Astrocyte of the spinal cord (primary cell): Measurements from ENCODE around the gene USH2A.

Source experiments
- DNase-seq: peaks from one replicate; pipeline ENCODE4 v3.0.0; 2011; ENCODE audit warnings: low read depth, low spot score
- H3K4me3 ChIP-seq: 2 replicates; pipeline ENCODE4 v1.5.1; 2011; ENCODE audit warnings: low read depth, mild to moderate bottlenecking, low read length, moderate library complexity
- CTCF ChIP-seq: IDR thresholded peaks from 2 replicates; pipeline ENCODE4 v1.5.1; 2012; ENCODE audit warnings: low read depth, mild to moderate bottlenecking, low read length, inconsistent platforms
- in situ Hi-C: cut with HindIII; loops from 2 replicates; pipeline ENCODE4 v1.10.0; 2017; ENCODE audit warnings: low sequenced_read_pairs

Gene USH2A

GRCh38 chr1:216331211-216331610 is 92.0 kb downstream of the USH2A start:
- in situ Hi-C loops, result no loop called here
- H3K4me3 ChIP-seq, result no peak overlapping the region
- no peak for TF ChIP-seq CTCF
- DNase-seq, result no peak

GRCh38 chr1:216330262-216330661 is 93.0 kb downstream of the USH2A start:
- peak; percentile 4 for DNase-seq
- no peak overlapping the region for H3K4me3 ChIP-seq
- TF ChIP-seq CTCF, result no peak
- in situ Hi-C loops, result no loop called here

GRCh38 chr1:216325946-216326345 is 97.3 kb downstream of the USH2A start:
- in situ Hi-C loops, result no loop called here
- peak; percentile 37 for DNase-seq
- no peak overlapping the region for H3K4me3 ChIP-seq

GRCh38 chr1:216325336-216325735 is 97.9 kb downstream of the USH2A start:
- in situ Hi-C loops, result no loop called here
- no peak for DNase-seq
- no peak for TF ChIP-seq CTCF
- H3K4me3 ChIP-seq, result no peak overlapping the region

More at GRCh38 chr1:216325946-216326345, 97.3 kb downstream of the USH2A start:
- no peak for TF ChIP-seq CTCF

GRCh38 chr1:216323344-216323743 is 99.9 kb downstream of the USH2A start:
- in situ Hi-C loops, result no loop called here
- DNase-seq, result no peak
- no peak for TF ChIP-seq CTCF
- H3K4me3 ChIP-seq, result no peak overlapping the region

- in situ Hi-C loops, result no loop called here
- DNase-seq, result peak; percentile 17
- no peak overlapping the region for H3K4me3 ChIP-seq
- no peak for TF ChIP-seq CTCF
These were observed 108.7 kb downstream of the USH2A start for GRCh38 chr1:216314379-216315095.
